Measurements from ENCODE around the gene NCKAP5.

GRCh38 chr2:133365117-133365516 lies 203.1 kb downstream of the NCKAP5 start:
- TF ChIP-seq POLR2AphosphoS5 (IDR thresholded peaks at IDR 0.05; ENCODE audit: low read depth, low read length) (no peak), REST (IDR thresholded peaks at IDR 0.05; ENCODE audit: insufficient read depth in 1 of 2, low read depth in 2 of 2, low read length in 2 of 2) (no peak), SIN3A (IDR thresholded peaks at IDR 0.05; ENCODE audit: borderline replicate concordance, insufficient read depth, low read length) (no peak), TAF1 (IDR thresholded peaks at IDR 0.05; ENCODE audit: borderline replicate concordance, insufficient read depth, low read length) (no peak), FOXP2 (optimal IDR thresholded peaks at IDR 0.05; ENCODE audit: borderline replicate concordance, extremely low read depth, extremely low read length, insufficient read depth) (no peak)

All from PFSK-1 (cell line).